ENCODE data around the gene PLOD3. TPM values are rescaled to one million over a fixed set of nuclear protein-coding genes. Genes with fewer than 3 reads are reported as not detected.

Gene PLOD3
- total RNA-seq, 1 experiment from 2014 or later = 108 TPM

DNA sequence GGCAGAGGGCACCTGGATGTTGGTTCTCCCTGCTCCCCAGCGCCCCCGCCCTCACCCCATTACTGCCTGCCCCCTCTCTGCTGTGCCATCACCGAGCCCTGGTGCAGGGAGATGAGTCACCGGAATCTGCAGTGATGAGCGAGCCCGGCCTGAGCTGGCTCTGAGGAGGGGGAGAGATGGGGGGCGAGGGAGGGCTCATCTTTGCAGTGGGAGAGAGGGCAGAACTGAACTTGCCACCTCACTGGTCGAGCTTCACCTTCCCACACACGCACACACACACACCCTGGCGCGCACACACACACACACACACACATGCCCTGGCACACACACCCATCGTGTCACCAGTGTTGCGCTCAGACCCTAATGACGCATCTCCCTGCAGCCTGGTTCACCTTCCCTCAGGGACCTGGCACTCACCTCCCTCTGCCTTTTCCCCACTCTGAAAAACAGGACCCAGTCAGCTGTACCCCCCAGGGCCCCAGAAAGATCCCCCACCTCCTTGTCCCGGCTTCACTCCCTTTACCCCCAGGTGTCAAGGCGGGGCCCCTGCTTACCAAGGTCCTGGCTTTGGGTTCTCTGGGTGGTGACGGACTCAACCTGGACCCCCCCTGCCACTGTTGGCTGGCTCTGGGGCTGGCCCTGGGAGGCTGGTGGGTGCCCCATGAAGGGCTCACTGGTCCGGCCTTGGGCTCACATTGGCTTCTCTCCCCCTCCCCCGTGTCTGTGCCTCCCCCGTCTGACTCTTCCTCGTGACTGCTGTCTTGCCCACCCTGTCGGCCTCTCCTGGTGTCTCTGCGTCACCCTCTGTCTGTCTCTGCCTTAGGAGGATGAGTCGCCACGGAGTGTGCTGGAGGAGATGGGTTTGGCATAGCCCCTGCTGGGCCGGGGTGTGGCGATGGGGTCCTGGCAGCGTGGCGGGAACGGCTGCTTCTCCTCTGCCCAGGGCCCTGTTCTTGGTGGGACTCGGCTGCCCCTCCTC is 57.4 kb downstream of the PLOD3 start:
- no peak overlapping the region for H3K4me3 Mint-ChIP-seq (ENCODE audit: low read depth, unreplicated experiment)
- intact Hi-C loops (cut with micrococcal nuclease; ENCODE audit: unreplicated experiment) = no loop called here
- TF ChIP-seq, protein P1, sequence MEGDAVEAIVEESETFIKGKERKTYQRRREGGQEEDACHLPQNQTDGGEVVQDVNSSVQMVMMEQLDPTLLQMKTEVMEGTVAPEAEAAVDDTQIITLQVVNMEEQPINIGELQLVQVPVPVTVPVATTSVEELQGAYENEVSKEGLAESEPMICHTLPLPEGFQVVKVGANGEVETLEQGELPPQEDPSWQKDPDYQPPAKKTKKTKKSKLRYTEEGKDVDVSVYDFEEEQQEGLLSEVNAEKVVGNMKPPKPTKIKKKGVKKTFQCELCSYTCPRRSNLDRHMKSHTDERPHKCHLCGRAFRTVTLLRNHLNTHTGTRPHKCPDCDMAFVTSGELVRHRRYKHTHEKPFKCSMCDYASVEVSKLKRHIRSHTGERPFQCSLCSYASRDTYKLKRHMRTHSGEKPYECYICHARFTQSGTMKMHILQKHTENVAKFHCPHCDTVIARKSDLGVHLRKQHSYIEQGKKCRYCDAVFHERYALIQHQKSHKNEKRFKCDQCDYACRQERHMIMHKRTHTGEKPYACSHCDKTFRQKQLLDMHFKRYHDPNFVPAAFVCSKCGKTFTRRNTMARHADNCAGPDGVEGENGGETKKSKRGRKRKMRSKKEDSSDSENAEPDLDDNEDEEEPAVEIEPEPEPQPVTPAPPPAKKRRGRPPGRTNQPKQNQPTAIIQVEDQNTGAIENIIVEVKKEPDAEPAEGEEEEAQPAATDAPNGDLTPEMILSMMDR (IDR thresholded peaks at IDR 0.05; ENCODE audit: unreplicated experiment) = no peak
- H3K4me1 Mint-ChIP-seq (ENCODE audit: low read depth, unreplicated experiment) = peaks cover 7% of the 10 kb centered on the region
- BruUV-seq (replicated peaks) = no TSS peak
- peaks cover under 1% of the 10 kb centered on the region for H3K27me3 Mint-ChIP-seq (ENCODE audit: unreplicated experiment)
- no peak overlapping the region for H3K27ac Mint-ChIP-seq (ENCODE audit: unreplicated experiment)
- DNase-seq = no peak
- CTCF ChIA-PET = no interaction called here
- no peaks in the 10 kb centered on the region for H3K9me3 Mint-ChIP-seq (ENCODE audit: low read depth, unreplicated experiment)
- H3K36me3 Mint-ChIP-seq (ENCODE audit: insufficient read depth, unreplicated experiment) = peaks cover 50% of the 10 kb centered on the region

DNA sequence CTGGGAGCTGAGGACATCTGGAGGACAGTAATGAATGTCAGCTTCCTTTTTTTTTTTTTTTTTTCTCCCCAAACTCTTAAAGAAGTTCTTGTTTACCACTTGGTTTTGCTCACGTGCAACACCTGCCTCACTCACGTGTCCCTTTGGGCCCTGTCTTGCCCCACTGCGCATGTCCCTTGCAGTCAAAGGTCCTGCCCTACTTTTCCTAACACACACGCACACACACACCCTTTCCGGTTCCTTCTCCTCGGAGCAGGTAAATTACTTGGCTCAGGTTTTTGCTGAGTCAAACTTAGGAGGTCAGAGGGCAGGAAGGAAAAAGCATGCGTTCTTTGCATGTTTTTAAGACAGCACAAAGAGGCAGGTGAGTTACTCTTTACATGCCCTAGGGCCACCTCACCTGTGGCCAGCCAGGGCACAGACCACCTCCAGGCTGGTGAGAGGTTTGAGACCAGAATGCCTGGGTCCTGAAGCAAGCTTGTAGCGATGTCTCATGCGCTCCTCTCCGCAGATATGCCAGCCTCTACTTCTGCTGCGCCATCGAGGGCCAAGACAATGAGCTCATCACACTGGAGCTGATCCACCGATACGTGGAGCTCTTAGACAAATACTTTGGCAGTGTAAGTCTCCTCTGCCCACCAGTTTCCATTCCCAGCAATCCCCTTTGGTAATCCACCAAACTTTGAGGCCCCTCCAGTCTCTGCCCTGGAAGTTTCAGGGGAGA is 60.4 kb downstream of the PLOD3 start:
- Mint-ChIP-seq H3K4me3 (ENCODE audit: low read depth, unreplicated experiment) (no peak overlapping the region), H3K27ac (ENCODE audit: unreplicated experiment) (no peak overlapping the region), H3K4me1 (ENCODE audit: low read depth, unreplicated experiment) (peaks cover 7% of the 10 kb centered on the region), H3K9me3 (ENCODE audit: low read depth, unreplicated experiment) (no peaks in the 10 kb centered on the region), H3K36me3 (ENCODE audit: insufficient read depth, unreplicated experiment) (peaks cover 44% of the 10 kb centered on the region), H3K27me3 (ENCODE audit: unreplicated experiment) (no peaks in the 10 kb centered on the region)
- TF ChIP-seq, protein P1 (IDR thresholded peaks at IDR 0.05; ENCODE audit: unreplicated experiment) = no peak
- CTCF ChIA-PET = interaction anchor here (0.8 kb wide), 1 partner anchor 13 kb away, joined by 4 read pairs; no protein-coding TSS in a partner anchor
- no peak for DNase-seq
- intact Hi-C loops (cut with micrococcal nuclease; ENCODE audit: unreplicated experiment) = no loop called here
- TSS peak; percentile 15 for BruUV-seq (replicated peaks)

DNA sequence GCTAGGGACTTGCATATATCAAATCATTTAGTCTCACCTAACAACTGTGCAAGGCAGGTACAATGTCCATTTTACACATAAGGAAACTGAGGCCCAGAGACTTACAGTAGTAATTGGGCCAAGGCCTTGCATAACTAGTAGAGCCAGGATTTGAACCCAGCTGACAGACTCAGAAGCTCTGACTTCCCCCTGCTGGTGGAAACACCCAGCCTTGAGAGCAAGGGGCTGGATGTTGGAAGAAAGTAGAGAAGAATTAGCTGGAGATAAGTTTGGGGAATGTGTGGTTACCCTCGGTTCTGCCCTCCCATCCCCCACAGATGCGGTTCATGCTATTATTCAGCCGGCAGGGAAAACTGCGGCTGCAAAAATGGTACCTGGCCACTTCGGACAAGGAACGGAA is 61.1 kb downstream of the PLOD3 start:
- Mint-ChIP-seq H3K9me3 (ENCODE audit: low read depth, unreplicated experiment) (no peaks in the 10 kb centered on the region), H3K36me3 (ENCODE audit: insufficient read depth, unreplicated experiment) (peaks cover 44% of the 10 kb centered on the region), H3K4me3 (ENCODE audit: low read depth, unreplicated experiment) (no peak overlapping the region), H3K27ac (ENCODE audit: unreplicated experiment) (no peak overlapping the region), H3K4me1 (ENCODE audit: low read depth, unreplicated experiment) (peaks cover 7% of the 10 kb centered on the region), H3K27me3 (ENCODE audit: unreplicated experiment) (no peaks in the 10 kb centered on the region)
- TF ChIP-seq, protein P1 (IDR thresholded peaks at IDR 0.05; ENCODE audit: unreplicated experiment) = no peak
- no TSS peak for BruUV-seq (replicated peaks)
- intact Hi-C loops (cut with micrococcal nuclease; ENCODE audit: unreplicated experiment) = no loop called here
- CTCF ChIA-PET = interaction anchor here (0.8 kb wide), 1 partner anchor 12 kb away, joined by 4 read pairs; no protein-coding TSS in a partner anchor
- DNase-seq = no peak

Small RNAs within 50 kb of the gene (microRNA-seq; reads per million reads assigned to microRNA genes)
- not detected for gene MIR4653

Other genes starting within 250 kb of the PLOD3 start
- gene MUC12, start 248.0 kb downstream of the PLOD3 start, total RNA-seq (2022) = 0.59 and 1.3 TPM in 2 replicates
- not detected in 2 replicates for gene MUC17, start 197.5 kb downstream of the PLOD3 start, total RNA-seq (2022)
- gene TRIM56, start 132.1 kb downstream of the PLOD3 start, total RNA-seq (2022) = 44.5 and 62.6 TPM in 2 replicates
- gene SERPINE1, start 90.5 kb downstream of the PLOD3 start, total RNA-seq (2022) = 1.1 and 1.8 TPM in 2 replicates
- 45.6 and 61.6 TPM in 2 replicates for gene AP1S1, start 63.1 kb downstream of the PLOD3 start, total RNA-seq (2022)
- 0.14 and 0.81 TPM in 2 replicates for gene VGF, start 52.0 kb downstream of the PLOD3 start, total RNA-seq (2022)
- not detected in 2 replicates for gene NAT16, start 37.3 kb downstream of the PLOD3 start, total RNA-seq (2022)
- not detected in 2 replicates for gene MOGAT3, start 16.5 kb downstream of the PLOD3 start, total RNA-seq (2022)
- gene ZNHIT1, start 584 bp upstream of the PLOD3 start, total RNA-seq (2022) = 57.2 and 57.5 TPM in 2 replicates
- gene CLDN15, start 20.2 kb upstream of the PLOD3 start, total RNA-seq (2022) = 6.4 and 8.5 TPM in 2 replicates
- 83.8 and 90.0 TPM in 2 replicates for gene FIS1, start 27.5 kb upstream of the PLOD3 start, total RNA-seq (2022)
- 12.3 and 13.2 TPM in 2 replicates for gene IFT22, start 104.2 kb upstream of the PLOD3 start, total RNA-seq (2022)
- not detected in 2 replicates for gene COL26A1, start 145.3 kb upstream of the PLOD3 start, total RNA-seq (2022)

Measured in Calu3 (cell line).